T-helper 2 cell treated with Interferon-gamma antibody and Interleukin-4, amounts not matched to agents 5 μg/mL and 100 μg/mL, for 36 hours (primary cell): Measurements from ENCODE around the gene FLNB.
"Not testable (repeated sequence)": the region's sequence is repeated elsewhere in the genome, so short reads cannot be mapped to it uniquely, and the experiment has no call there.

Experiments
- DNase-seq: peaks from one replicate; pipeline ENCODE4 v3.0.0; 2021; ENCODE audit warnings: low spot score
- H3K27ac Mint-ChIP-seq: one replicate; pipeline ENCODE4 v1.8.0; 2021; ENCODE audit warnings: mild to moderate bottlenecking, mixed read lengths
- H3K27me3 Mint-ChIP-seq: one replicate; pipeline ENCODE4 v1.8.0; 2021; ENCODE audit warnings: low read depth, mixed read lengths
- H3K36me3 Mint-ChIP-seq: one replicate; pipeline ENCODE4 v1.8.0; 2021; ENCODE audit warnings: low read depth, mixed read lengths
- H3K4me1 Mint-ChIP-seq: one replicate; pipeline ENCODE4 v1.8.0; 2021; ENCODE audit warnings: low read depth, mixed read lengths
- H3K4me3 Mint-ChIP-seq: one replicate; pipeline ENCODE4 v1.8.0; 2022; ENCODE audit warnings: mild to moderate bottlenecking, moderate library complexity, mixed read lengths
- H3K9me3 Mint-ChIP-seq: one replicate; pipeline ENCODE4 v1.8.0; 2021; ENCODE audit warnings: mixed read lengths

Gene FLNB

DNA sequence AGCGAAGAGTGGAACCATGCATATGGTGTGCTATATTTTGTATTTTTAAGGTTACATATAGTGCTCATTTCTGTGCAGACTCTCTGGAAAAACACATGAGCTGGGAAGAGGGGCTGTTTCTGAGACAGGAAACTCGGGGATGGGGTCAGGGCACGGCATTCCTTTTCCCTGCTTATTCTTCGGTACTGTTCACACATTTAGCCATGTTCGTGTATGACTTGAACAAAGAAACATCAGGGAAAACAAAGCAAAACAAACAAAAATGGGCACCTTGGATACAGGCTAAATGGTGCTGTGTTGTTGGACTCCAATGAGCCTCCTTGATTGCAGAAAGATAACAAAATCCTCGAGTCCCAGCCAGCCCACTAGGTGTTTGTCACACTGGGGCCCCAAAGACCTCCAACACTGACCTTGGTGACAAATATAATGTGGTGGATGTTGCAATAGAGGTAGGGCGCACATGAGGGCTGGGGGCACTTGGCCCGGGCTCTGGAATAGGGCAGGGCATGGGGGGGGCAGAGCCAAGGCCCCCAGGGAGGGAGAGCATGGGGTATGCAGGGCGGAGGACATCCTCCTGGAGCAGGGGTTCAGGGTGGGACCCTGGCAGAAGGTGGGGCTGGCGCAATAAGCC, 183.3 kb downstream of the FLNB start:
- H3K9me3 Mint-ChIP-seq: no peaks in the 10 kb centered on the region
- no peak overlapping the region for H3K4me3 Mint-ChIP-seq
- H3K4me1 Mint-ChIP-seq: peaks cover 3% of the 10 kb centered on the region
- H3K27ac Mint-ChIP-seq: no peak overlapping the region
- H3K36me3 Mint-ChIP-seq: no peaks in the 10 kb centered on the region
- no peaks in the 10 kb centered on the region for H3K27me3 Mint-ChIP-seq
- DNase-seq: no peak

DNA sequence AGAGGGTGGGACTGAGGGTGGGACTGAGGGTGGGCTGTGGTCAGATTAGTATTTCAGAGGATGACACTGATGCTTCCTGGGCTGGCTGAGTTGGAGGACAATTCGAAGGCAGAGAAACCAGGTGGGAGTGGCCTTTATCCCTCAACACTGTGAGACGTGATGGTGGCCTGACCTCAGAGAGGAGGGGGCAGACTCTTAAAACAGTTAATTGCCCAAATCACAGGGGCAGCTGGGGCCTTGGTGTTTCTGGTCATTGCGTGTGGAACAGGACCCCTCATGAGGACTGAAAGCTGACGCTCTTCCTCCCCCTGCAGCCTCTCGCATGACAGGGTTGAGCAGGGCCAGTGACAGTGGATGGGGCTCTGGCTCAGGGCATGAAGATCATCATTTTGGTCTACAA, 183.8 kb downstream of the FLNB start:
- H3K9me3 Mint-ChIP-seq: no peaks in the 10 kb centered on the region
- no peaks in the 10 kb centered on the region for H3K27me3 Mint-ChIP-seq
- H3K27ac Mint-ChIP-seq: no peak overlapping the region
- H3K4me1 Mint-ChIP-seq: peaks cover 3% of the 10 kb centered on the region
- no peak overlapping the region for H3K4me3 Mint-ChIP-seq
- no peaks in the 10 kb centered on the region for H3K36me3 Mint-ChIP-seq
- no peak for DNase-seq

GRCh38 chr3:58193682-58194407, 185.6 kb downstream of the FLNB start:
- Mint-ChIP-seq H3K27ac (no peak overlapping the region), H3K4me3 (no peak overlapping the region), H3K4me1 (peaks cover 1% of the 10 kb centered on the region), H3K9me3 (no peaks in the 10 kb centered on the region), H3K27me3 (no peaks in the 10 kb centered on the region), H3K36me3 (no peaks in the 10 kb centered on the region)
- no peak for DNase-seq

DNA sequence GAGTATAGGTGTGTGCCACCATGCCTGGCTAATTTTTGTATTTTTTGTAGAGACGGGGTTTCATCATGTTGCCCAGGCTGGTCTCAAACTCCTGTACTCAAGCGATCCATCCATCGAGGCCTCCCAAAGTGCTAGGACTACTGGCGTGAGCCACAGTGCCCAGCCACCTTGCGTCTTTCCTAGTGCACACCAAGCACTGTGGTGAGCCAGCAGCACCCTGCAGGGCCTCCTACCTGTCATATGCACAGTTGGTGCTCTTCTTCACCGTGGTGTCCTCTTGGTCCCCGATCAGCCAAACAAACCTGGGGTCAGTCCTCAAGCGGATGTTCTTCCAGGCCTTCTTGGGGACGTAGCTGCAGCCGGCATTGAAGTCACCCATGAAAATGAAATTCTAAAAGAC, 189.4 kb downstream of the FLNB start:
- H3K9me3 Mint-ChIP-seq: no peaks in the 10 kb centered on the region
- no peak for DNase-seq
- no peak overlapping the region for H3K4me3 Mint-ChIP-seq
- no peak overlapping the region for H3K27ac Mint-ChIP-seq
- H3K36me3 Mint-ChIP-seq: no peaks in the 10 kb centered on the region
- peaks cover 3% of the 10 kb centered on the region for H3K27me3 Mint-ChIP-seq
- H3K4me1 Mint-ChIP-seq: peaks cover 1% of the 10 kb centered on the region

- peaks cover 7% of the 10 kb centered on the region for H3K27me3 Mint-ChIP-seq
- peaks cover 1% of the 10 kb centered on the region for H3K4me1 Mint-ChIP-seq
- no peak overlapping the region for H3K27ac Mint-ChIP-seq
- no peaks in the 10 kb centered on the region for H3K9me3 Mint-ChIP-seq
- no peaks in the 10 kb centered on the region for H3K36me3 Mint-ChIP-seq
- no peak overlapping the region for H3K4me3 Mint-ChIP-seq
- no peak for DNase-seq
Measured at GRCh38 chr3:58198362-58198761, 190.1 kb downstream of the FLNB start.

GRCh38 chr3:58198804-58199203, 190.6 kb downstream of the FLNB start:
- peaks cover 7% of the 10 kb centered on the region for H3K27me3 Mint-ChIP-seq
- H3K36me3 Mint-ChIP-seq: no peaks in the 10 kb centered on the region
- DNase-seq: no peak
- H3K4me3 Mint-ChIP-seq: no peak overlapping the region
- H3K9me3 Mint-ChIP-seq: no peaks in the 10 kb centered on the region
- H3K27ac Mint-ChIP-seq: no peak overlapping the region
- H3K4me1 Mint-ChIP-seq: peaks cover 1% of the 10 kb centered on the region

DNA sequence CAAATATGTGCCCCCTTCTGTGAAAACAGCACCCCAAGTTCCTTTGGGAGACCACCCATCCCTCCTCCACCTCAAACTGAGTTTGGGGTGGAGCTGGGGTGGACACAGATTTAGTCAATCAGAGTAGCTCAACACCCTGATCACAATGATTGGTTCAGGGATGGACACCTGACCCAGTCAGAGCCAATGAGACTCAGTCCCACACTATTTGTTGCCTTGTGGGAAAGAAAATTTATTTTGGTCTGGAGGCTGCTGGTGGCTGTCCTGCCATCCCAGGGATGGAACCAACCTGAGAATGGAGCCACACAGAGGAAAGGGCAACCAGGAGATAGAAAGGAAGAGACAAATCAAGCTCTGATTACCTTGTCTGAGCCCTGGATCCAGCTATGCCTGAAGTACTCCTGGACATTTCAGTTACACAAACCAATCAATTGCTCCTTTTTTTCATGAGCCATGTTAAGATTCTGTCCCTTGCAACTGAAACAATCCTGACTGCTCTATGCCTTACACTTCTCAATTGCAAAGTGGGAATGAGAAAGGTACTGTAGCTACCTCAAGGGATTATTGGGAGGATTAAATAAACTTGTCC, 192.0 kb downstream of the FLNB start:
- H3K36me3 Mint-ChIP-seq: no peaks in the 10 kb centered on the region
- no peak for DNase-seq
- no peak overlapping the region for H3K27ac Mint-ChIP-seq
- no peaks in the 10 kb centered on the region for H3K9me3 Mint-ChIP-seq
- peaks cover 7% of the 10 kb centered on the region for H3K27me3 Mint-ChIP-seq
- no peak overlapping the region for H3K4me3 Mint-ChIP-seq
- peaks cover 1% of the 10 kb centered on the region for H3K4me1 Mint-ChIP-seq

DNA sequence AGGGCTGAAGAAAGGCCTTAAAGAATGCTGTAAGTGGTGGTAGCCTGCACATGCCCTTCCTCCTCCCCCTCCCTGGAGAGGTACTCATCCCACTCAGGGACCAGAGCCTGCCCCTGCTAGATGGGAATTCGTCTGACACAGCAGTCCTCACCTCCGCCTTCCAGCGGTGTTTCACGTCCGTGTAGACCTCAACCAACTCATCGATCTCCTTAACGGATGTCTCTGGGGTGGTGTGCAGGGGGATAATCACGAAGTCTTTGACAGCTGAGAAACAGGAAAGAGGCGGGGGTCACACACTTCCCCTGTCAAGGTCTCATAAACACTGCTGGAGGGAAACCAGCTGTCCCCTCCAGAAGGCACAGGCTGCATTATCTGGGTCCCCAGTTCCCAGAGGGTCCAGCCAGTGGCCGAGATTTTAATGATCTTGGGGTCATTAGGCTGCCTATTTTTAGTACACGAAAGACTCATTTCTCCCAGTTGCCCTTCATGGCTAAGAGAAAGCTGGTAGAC, 192.7 kb downstream of the FLNB start:
- no peak for DNase-seq
- H3K36me3 Mint-ChIP-seq: no peaks in the 10 kb centered on the region
- peaks cover 2% of the 10 kb centered on the region for H3K4me1 Mint-ChIP-seq
- H3K27me3 Mint-ChIP-seq: peaks cover 7% of the 10 kb centered on the region
- H3K9me3 Mint-ChIP-seq: no peaks in the 10 kb centered on the region
- H3K27ac Mint-ChIP-seq: no peak overlapping the region
- no peak overlapping the region for H3K4me3 Mint-ChIP-seq

GRCh38 chr3:58201451-58201850, 193.2 kb downstream of the FLNB start:
- H3K36me3 Mint-ChIP-seq, DNase-seq, H3K9me3 Mint-ChIP-seq, H3K27ac Mint-ChIP-seq, H3K4me3 Mint-ChIP-seq, H3K4me1 Mint-ChIP-seq, H3K27me3 Mint-ChIP-seq: not testable (repeated sequence)

DNA sequence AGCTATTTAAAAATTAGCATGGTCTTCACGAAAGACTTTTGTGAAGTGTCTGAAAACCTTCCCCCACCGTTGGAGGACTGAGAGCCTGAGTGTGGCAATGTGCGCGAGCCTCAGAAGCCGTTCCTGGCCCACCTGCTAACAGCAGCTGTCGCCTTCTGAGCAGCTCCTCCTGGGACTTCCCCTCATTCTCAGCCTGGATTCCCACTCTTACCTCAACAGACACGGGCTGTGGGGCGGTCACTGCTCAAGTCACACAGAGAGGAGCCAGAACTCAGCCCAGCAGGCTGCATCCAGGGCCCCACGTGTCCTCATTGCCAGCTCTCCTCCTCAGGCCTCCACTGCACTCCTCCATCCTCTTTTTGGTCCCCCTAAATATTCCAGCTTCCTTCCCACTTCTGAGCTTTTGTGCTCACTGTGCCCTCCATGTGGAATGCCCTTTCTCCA, 194.7 kb downstream of the FLNB start:
- Mint-ChIP-seq H3K9me3 (no peaks in the 10 kb centered on the region), H3K4me3 (no peak overlapping the region), H3K4me1 (peaks cover 8% of the 10 kb centered on the region), H3K27me3 (peaks cover 7% of the 10 kb centered on the region), H3K36me3 (no peaks in the 10 kb centered on the region), H3K27ac (no peak overlapping the region)
- no peak for DNase-seq

DNA sequence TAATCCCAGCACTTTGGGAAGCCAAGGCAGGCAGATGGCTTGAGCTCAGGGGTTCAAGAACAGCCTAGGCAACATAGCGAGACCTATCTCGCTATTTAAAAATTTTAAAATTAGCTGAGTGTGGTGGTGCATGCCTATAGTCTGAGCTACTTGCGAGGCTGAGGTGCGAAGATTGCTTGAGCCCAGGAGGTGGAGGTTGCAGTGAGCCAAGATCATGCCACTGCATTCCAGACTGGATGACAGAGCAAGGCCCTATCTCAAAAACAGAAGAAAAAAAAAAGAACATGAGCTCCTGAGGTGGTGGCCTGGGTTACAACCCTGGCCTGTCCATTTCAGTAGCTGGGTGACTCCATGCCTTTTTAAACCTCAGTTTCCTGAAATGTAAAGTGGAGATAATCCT, 195.3 kb downstream of the FLNB start:
- Mint-ChIP-seq H3K27me3 (peaks cover 7% of the 10 kb centered on the region), H3K27ac (no peak overlapping the region), H3K9me3 (no peaks in the 10 kb centered on the region), H3K4me1 (peaks cover 7% of the 10 kb centered on the region), H3K36me3 (no peaks in the 10 kb centered on the region), H3K4me3 (no peak overlapping the region)
- DNase-seq: no peak

- Mint-ChIP-seq H3K4me1 (peaks cover 7% of the 10 kb centered on the region), H3K9me3 (no peaks in the 10 kb centered on the region), H3K27ac (no peak overlapping the region), H3K36me3 (no peaks in the 10 kb centered on the region), H3K27me3 (peaks cover 7% of the 10 kb centered on the region), H3K4me3 (no peak overlapping the region)
- DNase-seq: no peak
Measured at GRCh38 chr3:58204720-58205119, 196.5 kb downstream of the FLNB start.

- Mint-ChIP-seq H3K27ac (no peak overlapping the region), H3K9me3 (no peaks in the 10 kb centered on the region), H3K4me1 (peaks cover 7% of the 10 kb centered on the region), H3K36me3 (no peaks in the 10 kb centered on the region), H3K27me3 (peaks cover 10% of the 10 kb centered on the region), H3K4me3 (no peak overlapping the region)
- DNase-seq: no peak
Measured at GRCh38 chr3:58205981-58206380, 197.8 kb downstream of the FLNB start.

GRCh38 chr3:58206406-58207011, 198.3 kb downstream of the FLNB start:
- DNase-seq: peak; percentile 66
- no peak overlapping the region for H3K27ac Mint-ChIP-seq
- peaks cover 7% of the 10 kb centered on the region for H3K4me1 Mint-ChIP-seq
- H3K36me3 Mint-ChIP-seq: no peaks in the 10 kb centered on the region
- no peak overlapping the region for H3K4me3 Mint-ChIP-seq
- H3K9me3 Mint-ChIP-seq: no peaks in the 10 kb centered on the region
- H3K27me3 Mint-ChIP-seq: peaks cover 11% of the 10 kb centered on the region
